Skeletal muscle cell (primary cell): ENCODE data around the gene CIB1.

Experiments used
- DNase-seq: peaks from one replicate; pipeline ENCODE4 v3.0.0-alpha.2; 2010; ENCODE audit warnings: low read depth
- H3K4me3 ChIP-seq: 2 replicates; pipeline ENCODE4 v1.5.1; 2011; ENCODE audit warnings: low read depth, mild to moderate bottlenecking, control low read depth, low read length, moderate library complexity

The CIB1 gene

DNA sequence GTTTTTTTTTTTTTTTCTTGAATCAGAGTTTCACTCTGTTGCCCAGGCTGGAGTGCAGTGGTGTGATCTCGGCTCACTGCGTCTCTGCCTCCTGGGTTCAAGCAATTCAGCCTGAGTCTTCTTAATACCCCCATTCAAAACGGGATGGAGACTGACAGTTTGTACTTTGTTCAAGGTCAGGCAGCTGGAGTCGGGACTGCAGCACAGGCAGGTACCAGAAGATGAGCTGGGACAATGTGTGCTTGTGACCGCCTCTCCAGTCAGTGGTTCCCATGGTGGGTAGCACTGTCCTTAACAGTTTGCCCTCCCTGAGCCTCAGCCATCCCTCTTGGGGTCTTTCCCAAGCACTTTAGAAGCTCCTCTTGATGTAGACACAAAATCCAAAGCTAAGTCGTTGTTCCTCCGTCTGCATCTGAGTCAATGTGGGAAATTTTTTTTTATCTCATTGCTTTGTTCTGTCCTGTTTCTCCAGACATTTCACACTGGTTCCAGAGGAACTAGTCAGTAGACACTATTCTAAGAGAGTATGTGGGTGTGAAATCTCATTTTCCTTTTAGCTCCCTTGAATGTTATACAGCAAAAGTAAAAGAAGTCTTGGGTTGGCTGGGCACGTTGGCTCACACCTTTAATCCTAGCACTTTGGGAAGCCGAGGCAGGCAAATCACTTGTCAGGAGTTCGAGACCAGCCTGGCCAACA, 10.3 kb upstream of the CIB1 start:
- H3K4me3 ChIP-seq = no peak overlapping the region
- DNase-seq = no peak

DNA sequence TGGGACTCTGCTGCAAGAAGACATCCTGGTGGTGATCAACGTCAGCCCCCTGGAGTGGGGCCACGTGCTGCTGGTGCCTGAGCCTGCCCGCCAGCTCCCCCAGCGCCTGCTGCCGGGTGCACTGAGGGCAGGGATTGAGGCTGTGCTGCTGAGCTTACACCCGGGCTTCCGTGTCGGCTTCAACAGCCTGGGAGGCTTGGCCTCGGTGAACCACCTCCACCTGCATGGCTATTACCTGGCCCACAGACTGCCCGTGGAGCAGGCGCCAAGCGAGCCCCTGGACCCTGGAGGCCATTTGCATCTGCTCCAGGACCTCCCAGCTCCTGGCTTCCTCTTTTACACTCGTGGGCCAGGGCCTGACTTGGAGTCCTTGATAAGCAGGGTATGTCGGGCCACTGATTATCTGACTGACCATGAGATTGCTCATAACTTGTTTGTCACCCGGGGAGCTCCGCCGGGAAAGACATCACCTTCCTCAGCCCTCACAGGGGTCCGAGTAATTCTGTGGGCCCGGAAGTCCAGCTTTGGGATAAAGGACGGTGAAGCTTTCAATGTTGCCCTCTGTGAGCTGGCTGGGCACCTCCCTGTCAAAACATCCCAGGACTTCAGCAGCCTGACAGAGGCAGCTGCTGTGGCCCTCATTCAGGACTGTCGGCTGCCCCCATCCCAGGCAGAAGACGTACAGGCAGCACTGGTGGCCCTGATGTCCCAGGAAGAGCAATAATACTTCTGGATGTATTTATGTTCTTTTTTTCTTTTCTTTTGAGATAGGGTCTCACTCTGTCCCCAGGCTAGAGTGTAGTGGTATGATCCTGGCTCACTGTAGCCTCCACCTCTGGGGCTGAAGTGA, 7.8 kb upstream of the CIB1 start:
- DNase-seq = no peak
- H3K4me3 ChIP-seq = no peak overlapping the region

DNA sequence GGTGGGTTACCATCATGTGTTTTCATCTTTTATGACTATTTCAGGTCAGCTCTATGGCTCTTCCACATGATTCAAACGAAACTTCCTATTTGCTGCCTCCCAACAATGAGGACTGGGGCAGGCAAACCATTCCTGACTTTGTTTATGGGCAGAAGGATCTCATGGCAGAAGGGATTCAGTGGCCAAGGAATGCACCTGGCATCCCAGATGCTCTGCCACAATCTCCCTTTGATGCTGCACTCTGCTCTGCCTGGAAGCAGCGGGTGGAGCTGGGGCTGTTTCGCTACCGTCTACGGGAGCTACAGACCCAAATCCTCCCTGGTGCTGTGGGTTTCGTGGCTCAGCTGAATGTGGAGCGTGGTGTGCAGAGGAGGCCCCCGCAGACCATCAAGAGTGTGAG, 7.1 kb upstream of the CIB1 start:
- DNase-seq = no peak
- no peak overlapping the region for H3K4me3 ChIP-seq

DNA sequence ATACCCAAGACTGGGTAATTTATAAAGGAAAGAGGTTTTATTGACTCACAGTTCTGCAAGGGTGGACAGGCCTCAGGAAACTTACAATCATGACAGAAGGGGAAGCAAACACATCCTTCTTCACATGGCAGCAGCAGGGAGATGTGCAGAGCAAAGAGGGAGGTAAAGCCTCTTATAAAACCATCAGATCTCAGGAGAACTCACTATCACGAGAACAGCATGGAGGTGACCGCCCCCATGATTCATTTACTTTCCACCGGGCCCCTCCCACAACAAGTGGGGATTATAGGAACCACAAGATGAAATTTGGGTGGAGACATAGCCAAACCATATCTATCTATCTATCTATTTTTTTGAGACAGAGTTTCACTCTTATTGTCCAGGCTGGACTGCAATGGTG, 5.6 kb upstream of the CIB1 start:
- H3K4me3 ChIP-seq = no peak overlapping the region
- no peak for DNase-seq

DNA sequence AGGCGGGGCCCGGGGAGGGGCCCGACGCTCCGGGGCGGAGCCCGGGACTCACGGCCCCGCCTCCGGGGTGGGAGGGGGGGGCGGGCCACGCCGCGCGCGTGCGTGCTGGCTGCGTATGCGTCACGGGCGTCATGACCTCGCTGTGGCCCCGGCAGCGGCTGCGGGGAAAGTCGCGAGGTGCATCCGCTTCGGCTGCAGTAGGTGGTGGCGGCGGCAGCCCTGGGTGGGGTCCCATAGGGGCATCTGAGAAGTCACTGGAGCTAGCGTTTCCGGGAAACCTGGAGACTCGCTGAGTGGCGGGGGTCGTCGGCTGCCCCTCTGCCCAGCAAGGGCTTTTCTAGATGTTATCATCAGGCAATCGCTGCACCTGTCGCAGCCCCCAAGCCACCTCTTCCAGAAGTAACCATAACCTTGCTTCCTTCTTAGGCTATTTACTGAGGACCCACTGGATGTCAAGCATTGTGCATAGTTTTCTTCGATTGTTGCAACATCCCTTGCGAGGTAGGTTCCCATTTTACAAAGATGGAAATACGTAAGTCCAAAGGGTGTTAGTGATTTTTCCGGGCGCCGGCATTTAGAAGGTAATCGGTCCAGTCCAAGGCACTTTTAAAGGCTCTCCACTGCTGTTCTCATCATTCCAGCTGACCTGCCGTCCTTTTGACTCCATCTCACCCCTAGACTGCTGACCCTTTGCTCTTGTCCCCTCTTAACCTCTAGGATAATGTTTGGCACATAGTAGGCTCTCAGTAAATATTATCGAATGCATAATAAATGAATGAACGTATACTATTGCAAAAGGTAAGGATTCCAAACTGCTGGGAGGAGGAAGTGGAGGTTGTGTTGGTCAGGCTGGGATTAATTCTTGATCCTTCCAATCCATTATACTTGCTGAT, 601 bp upstream of the CIB1 start, which contains the start of gene GDPGP1:
Gene GDPGP1, plus strand, starts transcription at position 114 of the 893 bp plus-strand sequence. CDS start 6,700 bp downstream, outside the sequence.
- H3K4me3 ChIP-seq = peak within 1 kb of the TSS; percentile 94
- DNase-seq = no peak

DNA sequence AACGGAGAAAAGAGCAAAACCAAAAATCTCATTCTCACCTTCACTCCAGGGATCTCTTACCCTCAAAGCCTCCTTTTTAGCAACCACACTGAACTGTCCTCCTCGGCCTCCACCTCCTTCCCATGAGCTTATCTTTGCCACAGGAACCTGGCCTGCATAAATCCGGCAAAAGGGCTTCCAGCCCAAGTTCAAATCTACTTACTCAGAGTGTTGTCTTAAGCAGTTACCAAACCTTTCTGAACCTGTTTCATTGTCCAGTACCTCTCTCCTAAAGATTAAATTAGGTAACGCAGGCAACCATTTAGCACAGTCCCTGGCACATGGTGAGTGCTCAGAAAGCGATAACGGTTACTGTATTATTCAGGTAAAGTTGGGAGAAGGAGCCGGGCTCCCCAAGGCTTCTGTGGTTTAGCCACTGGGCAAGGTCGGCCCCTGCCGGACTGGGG, 777 bp downstream of the CIB1 start:
- DNase-seq = no peak
- peak overlapping the region; percentile 94 for H3K4me3 ChIP-seq

DNA sequence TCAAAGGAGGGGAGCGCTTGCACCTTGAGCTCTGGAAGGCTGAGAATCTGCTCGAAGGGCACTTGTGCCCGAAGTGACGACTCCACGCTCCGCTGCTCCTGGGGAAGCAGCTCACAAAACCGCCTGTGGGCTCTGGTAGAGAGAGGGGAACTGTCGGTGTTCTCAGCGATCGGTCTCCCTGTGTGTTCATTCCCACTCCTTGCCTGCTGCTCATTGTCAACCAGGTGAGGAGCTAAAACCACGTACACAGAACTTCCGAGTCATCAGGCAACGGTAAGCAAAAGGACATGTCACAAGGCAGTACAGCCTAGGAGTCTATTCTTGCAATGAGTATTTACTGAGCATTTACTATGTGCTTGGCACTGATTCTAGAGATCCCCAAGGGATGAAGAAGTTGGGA, 1.5 kb downstream of the CIB1 start:
- DNase-seq = no peak
- H3K4me3 ChIP-seq = no peak overlapping the region

DNA sequence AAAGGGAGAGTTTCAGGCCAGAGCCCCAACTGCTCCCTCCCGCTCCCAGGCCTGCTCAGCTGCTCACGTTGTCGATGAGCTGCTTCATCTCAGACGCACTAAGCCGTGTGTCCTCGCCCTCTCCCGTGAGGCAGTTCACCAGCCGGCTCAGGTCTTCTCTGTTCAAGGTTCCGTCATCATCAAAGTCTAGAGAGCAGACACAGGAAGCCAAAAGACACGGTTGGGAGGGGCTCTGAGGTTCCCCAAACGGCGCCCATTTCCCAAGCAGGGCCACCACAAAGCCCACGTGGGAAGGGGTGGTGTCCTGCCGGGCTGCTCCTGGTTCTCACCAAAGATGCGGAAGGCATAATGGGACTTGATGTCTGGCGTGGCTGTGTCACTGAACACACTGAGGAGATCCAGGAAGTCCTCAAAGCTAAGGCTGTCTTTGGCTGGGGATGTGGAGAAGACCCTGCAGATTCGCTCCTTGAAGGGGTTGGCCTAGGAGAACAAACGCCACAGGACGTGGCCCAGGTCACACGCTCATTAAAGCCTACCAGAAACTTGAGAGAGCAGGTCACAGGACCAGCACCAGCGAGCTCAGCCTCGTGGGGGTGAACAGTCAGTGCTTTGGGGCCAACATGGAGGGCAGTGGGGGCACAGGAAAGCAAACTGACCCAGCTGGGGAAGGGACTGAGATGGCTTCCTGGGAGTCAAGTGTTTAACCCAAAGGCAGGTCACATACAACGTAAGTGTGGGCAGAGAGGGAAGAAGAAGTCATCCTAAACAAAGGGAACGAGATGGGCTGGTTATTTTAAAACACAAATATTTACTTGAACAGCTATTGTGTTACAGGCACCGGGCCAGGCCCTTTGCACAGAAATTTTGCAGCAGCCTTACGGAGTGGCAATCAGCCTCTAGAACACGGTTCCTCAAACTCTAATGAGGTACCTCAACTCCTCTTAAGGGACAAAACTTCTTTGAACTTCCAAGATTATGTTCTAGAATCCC, 2.4 kb downstream of the CIB1 start:
- DNase-seq = no peak
- H3K4me3 ChIP-seq = no peak overlapping the region

DNA sequence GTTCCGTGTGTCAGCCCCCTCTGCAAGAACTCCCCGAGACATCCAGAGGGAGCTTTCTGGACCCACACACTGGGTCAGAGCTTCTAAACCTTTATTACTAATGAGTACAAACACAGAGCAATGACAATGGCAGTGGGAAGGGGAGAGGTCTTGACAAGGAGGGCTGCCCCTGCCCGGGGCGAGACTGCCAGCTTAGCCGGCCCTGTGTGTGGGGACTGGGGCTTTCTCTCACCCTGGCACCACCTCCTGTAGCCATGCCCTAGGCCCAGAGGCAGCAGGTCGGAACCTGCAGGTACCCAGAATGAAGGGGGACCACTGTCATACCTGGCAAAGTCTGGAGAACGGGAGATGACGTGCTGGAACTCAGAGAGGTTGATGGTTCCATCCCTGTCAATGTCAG, 3.1 kb downstream of the CIB1 start:
- DNase-seq = no peak
- H3K4me3 ChIP-seq = no peak overlapping the region

DNA sequence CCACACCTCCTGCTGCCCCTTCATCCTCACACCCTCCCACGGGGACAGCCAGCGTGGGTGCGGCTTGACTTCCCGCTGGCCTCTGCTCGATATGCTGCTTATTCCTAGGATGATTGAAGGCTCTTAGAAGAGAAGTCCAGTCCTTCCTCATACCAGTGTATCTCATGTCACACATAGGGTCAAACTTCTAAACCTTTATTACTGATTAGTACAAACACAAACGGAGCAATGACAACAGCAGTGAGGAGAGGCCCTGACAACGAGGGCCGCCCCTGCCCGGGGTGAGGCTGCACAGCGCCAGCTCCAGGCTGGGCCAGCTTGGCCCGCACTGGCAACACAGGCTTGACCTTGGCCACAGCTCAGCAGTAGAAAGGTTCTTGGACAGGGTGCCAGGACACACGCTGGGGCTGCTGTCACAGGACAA, 3.7 kb downstream of the CIB1 start:
- no peak for DNase-seq
- no peak overlapping the region for H3K4me3 ChIP-seq

DNA sequence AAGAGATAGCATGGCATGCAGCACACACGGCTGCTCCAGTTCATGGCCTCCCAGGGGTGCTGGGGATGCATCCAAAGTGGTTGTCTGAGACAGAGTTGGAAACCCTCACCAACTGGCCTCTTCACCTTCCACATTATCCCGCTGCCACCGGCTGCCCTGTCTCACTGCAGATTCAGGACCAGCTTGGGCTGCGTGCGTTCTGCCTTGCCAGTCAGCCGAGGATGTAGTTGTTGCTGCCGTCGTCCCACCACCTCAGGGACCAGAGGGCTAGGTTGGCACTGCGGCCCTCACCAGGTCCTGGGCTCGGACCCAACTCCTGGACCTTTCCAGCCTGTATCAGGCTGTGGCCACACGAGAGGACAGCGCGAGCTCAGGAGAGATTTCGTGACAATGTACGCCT, 4.8 kb downstream of the CIB1 start:
- no peak overlapping the region for H3K4me3 ChIP-seq
- no peak for DNase-seq

DNA sequence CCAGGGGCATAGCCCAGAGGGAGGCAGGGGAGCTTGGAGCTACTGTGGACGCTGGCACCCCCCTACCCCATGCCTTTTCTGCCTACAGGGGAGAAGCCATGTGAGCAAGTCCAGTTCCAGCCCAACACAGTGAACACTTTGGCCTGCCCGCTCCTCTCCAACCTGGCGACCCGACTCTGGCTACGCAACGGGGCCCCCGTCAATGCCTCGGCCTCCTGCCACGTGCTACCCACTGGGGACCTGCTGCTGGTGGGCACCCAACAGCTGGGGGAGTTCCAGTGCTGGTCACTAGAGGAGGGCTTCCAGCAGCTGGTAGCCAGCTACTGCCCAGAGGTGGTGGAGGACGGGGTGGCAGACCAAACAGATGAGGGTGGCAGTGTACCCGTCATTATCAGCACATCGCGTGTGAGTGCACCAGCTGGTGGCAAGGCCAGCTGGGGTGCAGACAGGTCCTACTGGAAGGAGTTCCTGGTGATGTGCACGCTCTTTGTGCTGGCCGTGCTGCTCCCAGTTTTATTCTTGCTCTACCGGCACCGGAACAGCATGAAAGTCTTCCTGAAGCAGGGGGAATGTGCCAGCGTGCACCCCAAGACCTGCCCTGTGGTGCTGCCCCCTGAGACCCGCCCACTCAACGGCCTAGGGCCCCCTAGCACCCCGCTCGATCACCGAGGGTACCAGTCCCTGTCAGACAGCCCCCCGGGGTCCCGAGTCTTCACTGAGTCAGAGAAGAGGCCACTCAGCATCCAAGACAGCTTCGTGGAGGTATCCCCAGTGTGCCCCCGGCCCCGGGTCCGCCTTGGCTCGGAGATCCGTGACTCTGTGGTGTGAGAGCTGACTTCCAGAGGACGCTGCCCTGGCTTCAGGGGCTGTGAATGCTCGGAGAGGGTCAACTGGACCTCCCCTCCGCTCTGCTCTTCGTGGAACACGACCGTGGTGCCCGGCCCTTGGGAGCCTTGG, 5.6 kb downstream of the CIB1 start:
- H3K4me3 ChIP-seq = no peak overlapping the region
- no peak for DNase-seq

DNA sequence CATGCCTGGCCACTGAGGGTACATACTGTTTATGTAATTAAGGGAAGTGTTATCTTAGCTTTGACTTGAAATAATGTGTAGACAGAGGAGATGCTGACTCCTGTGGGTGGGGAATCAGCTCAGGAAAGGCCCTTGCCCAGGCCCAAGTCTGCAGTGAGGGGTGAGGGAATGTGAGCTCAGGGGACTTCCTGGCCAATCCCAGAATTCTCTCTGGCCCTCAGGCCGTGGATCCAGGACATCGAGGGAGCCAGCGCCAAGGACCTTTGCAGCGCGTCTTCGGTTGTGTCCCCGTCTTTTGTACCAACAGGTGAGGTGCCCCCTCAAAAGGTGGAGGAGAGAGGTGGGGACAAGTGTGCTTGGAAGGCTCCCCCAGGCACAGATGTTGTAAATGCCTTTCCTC, 6.4 kb downstream of the CIB1 start:
- no peak for DNase-seq
- no peak overlapping the region for H3K4me3 ChIP-seq

DNA sequence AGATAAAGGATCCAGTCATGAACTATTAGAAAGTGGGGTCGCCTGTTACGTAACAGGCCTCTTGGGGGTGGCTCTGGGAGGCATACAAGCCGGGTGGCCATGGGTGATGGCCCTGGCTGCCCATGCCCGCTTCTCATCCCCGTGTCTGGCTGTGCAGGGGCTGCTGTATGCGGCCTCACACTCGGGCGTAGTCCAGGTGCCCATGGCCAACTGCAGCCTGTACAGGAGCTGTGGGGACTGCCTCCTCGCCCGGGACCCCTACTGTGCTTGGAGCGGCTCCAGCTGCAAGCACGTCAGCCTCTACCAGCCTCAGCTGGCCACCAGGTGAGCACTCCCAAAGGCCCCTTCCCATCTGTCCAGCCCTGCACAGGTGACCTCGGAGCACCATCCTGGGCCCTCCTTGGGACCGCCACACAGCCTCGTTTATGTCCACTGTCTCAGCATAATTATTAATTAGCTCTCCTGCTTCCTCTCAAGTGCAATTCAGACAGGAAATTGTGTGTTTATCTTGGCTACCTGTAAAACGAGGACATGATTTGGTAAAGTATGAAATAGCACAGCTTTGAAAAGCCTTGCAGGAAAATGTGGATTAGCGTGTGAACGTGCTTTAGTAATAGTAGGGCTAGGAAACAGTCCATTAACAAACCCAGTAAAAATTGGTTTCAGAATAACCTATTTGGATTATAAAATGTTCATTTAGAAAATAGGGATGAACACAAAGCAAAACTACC, 8.1 kb downstream of the CIB1 start:
- DNase-seq = no peak
- no peak overlapping the region for H3K4me3 ChIP-seq

DNA sequence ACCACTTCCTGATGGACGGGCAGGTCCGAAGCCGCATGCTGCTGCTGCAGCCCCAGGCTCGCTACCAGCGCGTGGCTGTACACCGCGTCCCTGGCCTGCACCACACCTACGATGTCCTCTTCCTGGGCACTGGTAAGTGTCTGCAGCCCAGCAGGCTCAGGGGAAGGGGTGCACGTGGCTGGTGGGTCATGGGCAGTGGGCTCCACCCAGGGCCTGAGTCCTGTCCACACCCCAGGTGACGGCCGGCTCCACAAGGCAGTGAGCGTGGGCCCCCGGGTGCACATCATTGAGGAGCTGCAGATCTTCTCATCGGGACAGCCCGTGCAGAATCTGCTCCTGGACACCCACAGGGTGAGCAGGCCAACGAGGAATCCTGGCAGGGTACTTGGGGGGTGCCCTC, 8.7 kb downstream of the CIB1 start:
- DNase-seq = no peak
- no peak overlapping the region for H3K4me3 ChIP-seq

DNA sequence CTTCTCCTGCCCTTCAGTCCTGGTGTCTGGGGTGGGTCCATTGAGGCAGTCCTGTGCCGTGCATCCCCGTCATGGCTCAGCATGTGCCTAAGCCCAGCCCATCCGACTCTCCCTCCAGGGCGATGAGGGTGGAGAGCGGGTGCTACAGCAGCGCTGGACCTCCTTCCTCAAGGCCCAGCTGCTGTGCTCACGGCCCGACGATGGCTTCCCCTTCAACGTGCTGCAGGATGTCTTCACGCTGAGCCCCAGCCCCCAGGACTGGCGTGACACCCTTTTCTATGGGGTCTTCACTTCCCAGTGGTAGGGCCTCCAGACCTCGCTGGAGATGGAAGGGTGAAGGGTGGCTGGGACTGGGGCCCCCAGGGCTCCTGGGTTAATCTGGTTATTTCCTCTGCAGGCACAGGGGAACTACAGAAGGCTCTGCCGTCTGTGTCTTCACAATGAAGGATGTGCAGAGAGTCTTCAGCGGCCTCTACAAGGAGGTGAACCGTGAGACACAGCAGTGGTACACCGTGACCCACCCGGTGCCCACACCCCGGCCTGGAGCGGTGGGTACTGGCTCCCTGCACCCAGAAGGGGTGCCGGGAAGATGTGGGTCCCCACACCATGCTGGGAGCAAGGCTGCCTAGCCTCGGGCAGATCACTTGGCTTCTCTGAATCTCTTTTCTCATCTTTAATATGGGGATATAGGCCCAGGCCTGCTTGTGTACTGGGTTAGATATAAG, 10.1 kb downstream of the CIB1 start:
- no peak for DNase-seq
- H3K4me3 ChIP-seq = no peak overlapping the region
